GM19328 (cell line): ENCODE data around the gene CENPK.
"Not testable (repeated sequence)": the region's sequence is repeated elsewhere in the genome, so short reads cannot be mapped to it uniquely, and the experiment has no call there.

Experiments
- ATAC-seq: cut with Tn5 transposase; IDR thresholded peaks from one replicate; pipeline ENCODE4 v1.9.1; 2021; ENCODE audit warnings: mild to moderate bottlenecking, moderate library complexity; ENCODE audit not compliant: unreplicated experiment

The CENPK gene

GRCh38 chr5:65512170-65512937 lies 50.6 kb downstream of the CENPK start:
- ATAC-seq: no peak

DNA sequence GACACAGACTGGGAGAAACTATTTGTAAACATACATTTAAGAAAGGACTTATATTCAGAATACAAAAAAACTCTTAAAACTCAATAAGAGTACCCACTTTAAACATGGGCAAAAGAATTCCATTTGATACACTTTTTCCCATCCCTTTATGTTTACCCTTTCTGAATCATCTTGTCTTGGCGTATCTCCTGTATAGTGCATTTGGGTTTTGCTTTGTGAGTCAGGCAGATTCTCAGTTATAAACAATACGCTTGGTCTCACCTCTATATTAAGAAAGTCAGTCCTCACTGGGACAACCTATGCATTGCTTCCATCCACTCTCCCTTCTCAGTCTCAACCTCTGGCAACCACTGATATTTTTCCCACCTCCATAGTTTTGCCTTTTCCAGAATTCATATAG lies 54.0 kb downstream of the CENPK start:
- no peak for ATAC-seq

GRCh38 chr5:65506961-65507360 lies 56.0 kb downstream of the CENPK start:
- no peak for ATAC-seq

DNA sequence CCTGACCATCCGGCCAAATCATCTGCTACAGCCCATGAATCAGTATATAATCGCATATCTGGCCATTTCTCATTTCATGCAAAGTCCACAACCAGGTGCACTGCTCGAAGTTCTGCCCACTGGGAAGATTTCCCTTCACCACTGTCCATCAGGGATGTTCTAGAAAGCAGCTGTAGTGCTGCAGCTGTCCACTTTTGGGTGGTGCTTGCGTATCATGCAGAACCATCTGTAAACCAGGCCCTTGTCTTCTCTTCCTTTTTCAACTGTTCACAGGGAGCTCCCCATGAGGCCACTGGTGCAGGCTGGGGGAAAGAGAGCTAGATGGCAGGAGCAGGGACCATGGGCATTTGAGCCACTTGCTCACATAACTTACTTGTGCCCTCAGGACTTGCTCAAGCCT lies 73.8 kb downstream of the CENPK start:
- ATAC-seq: no peak

DNA sequence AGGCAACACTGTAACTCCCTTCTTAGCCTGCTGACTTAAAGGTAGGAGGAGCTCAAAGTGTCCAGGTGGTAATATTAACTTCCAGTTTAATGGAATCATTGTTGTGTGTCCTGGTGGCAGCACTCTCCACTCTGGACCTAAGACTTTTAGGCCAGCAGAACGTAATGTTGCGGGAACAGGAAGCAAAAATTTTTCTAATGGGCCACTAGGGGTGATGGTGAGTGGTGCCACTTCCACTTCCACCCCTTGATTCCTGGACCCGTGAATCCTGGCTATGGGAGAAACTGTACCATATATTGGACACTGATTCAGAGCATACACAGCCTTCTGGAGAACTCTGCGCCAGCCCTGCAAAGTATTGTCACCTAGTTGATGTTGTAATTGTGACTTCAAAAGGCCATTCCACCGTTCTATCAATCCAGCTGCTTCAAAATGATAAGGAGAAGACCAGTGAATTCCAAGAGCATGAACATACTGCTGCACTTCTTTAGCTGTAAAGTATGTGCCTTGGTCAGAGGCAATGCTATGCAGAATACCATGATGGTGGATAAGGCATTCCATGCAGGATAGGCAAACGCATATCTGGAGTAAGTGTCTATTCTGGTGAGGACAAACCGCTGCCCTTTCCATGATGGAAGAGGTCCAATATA lies 74.8 kb downstream of the CENPK start:
- ATAC-seq: not testable (repeated sequence)

- ATAC-seq: not testable (repeated sequence)
Measured at GRCh38 chr5:65486803-65487202, 76.2 kb downstream of the CENPK start.

DNA sequence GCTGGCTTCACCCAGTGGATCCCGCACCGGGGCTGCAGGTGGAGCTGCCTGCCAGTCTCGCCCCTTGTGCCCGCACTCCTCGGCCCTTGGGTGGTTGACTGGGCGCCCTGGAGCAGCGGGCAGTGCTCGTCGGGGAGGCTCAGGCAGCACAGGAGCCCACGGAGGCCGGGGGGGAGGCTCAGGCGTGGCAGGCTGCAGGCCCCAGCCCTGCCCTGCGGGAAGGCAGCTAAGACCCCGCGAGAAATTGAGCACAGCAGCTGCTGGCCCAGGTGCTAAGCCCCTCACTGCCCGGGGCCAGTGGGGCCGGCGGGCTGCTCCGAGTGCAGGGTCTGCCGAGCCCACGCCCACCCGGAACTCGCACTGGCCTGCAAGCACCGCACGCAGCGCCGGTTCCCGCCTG lies 77.6 kb downstream of the CENPK start:
- no peak for ATAC-seq

GRCh38 chr5:65483546-65484346 lies 79.2 kb downstream of the CENPK start:
- peak; percentile 38 for ATAC-seq

DNA sequence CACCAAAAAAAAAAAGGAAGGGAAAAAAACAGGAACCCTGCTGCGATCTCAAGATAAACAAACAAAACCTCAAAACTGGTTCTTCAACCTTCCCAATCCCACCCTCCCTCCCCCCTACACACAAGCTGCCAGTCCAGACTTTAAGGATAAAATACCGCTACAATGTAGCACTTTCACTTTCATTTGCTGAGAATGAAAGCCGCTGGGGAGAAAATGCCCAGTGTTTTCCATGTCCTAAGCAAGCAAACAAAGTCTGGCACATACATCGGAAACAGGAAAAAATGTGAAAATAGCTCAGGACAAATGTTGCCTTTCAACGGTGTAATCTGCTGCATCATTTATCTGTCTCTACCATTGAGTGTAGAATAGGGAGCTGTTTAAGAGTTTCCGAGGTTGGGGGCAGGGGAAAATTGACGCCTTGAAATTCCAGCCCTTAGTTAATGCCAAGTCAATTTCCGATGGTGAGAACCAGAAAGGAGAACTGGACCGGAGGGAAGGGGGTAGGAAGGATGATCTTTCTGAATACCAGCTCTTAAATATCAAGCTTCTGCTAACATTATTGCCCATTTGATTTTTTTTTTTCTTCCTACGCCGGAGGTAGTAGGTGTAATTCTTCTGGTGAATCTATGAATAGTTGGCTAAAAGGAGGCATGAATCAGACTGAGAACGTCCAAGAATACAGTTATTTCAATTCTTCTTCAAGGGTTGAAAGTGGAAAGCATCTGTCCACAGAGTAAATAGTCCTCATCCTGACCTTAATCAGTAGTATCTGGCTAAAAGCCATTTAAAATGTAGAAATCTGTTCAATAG lies 80.0 kb downstream of the CENPK start:
- no peak for ATAC-seq

GRCh38 chr5:65482296-65482735 lies 80.7 kb downstream of the CENPK start:
- no peak for ATAC-seq

GRCh38 chr5:65481635-65482295 lies 81.2 kb downstream of the CENPK start, which contains the start of gene ADAMTS6:
TSS of gene ADAMTS6 (minus strand) at chr5:65481920. CDS start at chr5:65473673, 8,247 bp downstream.
- peak; percentile 67 for ATAC-seq

GRCh38 chr5:65481171-65481581 lies 81.8 kb downstream of the CENPK start:
- ATAC-seq: peak; percentile 14

- no peak for ATAC-seq
Measured at GRCh38 chr5:65480306-65480865, 82.6 kb downstream of the CENPK start.

- ATAC-seq: no peak
Measured at GRCh38 chr5:65479527-65479926, 83.4 kb downstream of the CENPK start.

DNA sequence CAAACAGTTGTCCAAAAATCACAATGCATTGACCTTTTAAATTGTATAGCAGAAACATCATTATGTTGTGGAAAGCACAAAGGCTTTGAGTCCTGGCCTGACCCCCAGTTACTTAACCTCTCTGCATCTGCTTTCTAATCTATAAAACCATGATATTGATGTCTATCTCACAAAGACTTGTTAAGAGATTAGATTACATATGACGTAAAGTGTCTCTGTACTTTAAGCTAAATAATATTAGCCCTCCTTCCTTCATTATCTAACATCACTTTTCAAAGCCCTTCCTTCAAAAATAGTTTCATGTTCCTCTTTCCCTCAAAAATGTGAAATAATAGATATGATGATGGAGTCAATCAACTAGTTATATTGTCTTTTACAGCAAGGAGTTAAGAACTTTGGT lies 84.6 kb downstream of the CENPK start:
- no peak for ATAC-seq

DNA sequence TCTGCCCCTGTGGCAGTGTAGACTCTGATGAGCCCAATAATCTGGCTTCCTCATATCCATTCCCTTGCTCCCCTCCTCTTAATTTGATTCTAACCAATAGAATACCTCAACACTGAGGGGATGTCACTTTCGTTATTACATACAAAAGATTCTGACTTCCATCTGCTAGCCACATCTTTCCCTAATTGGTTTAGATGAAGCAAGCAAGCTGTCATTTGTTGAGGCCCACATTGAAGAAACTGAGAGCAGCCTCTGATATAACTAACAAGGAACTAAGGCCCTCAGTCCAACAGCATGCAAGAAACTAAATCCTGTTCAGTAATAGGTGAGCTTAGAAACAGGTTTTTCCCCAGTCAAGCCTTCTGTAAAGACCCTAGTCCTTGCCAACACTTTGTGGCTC lies 87.1 kb downstream of the CENPK start:
- ATAC-seq: no peak

- ATAC-seq: no peak
Measured at GRCh38 chr5:65475336-65475735, 87.6 kb downstream of the CENPK start.

DNA sequence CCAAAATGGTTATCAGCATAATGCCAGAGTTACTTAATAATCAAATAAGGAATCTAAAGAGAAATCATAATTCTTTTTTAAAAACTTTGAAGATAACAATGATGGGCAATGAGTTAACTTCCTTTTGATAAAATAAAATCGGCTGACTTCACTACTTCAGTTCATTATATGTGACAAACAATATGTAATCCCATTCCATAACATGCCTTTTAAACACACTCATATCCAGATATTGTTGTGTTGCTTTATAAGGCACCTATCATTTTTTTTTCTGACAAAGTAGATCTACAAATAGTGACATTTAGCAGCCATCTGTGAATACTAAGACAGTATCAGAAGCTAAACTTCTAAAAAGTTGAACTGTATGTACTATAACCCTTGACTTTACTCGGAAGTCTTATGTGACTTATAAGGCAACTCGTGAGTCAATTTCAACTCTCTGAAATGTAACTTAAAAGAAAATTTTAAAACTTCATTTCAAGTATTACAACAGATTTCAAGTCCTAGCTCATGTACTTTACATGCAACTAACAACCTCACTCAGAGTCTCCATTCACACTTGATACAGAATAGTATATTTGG lies 88.7 kb downstream of the CENPK start:
- no peak for ATAC-seq

GRCh38 chr5:65468633-65469032 lies 94.3 kb downstream of the CENPK start:
- no peak for ATAC-seq
